Endometrial microvascular endothelial cells (primary cell): ENCODE data around the gene GPX5. TPM values are rescaled to one million over a fixed set of nuclear protein-coding genes. Genes with fewer than 3 reads are reported as not detected.
"Not testable (repeated sequence)": the region's sequence is repeated elsewhere in the genome, so short reads cannot be mapped to it uniquely, and the experiment has no call there.

ENCODE experiments used
- in situ Hi-C: cut with HindIII; loops from 2 replicates; pipeline ENCODE4 v1.10.0; 2017; ENCODE audit warnings: low sequenced_read_pairs, low pct_unique_long_range_greater_than_20kb; ENCODE audit errors: inconsistent ontology term
- total RNA-seq: library from RNA; depleted of rRNA; stranded (reverse); fragments of >200 nt; gene quantifications from one replicate; pipeline ENCODE4 v1.2.3, GENCODE V29; 2015; ENCODE audit errors: inconsistent ontology term

Gene GPX5
- total RNA-seq, 1 donor from 2014 or later, result not detected

GRCh38 chr6:28547003-28547402 is 21.3 kb downstream of the GPX5 start:
- in situ Hi-C loops, result not testable (repeated sequence)

GRCh38 chr6:28551891-28552666 is 26.4 kb downstream of the GPX5 start:
- in situ Hi-C loops, result no loop called here

DNA sequence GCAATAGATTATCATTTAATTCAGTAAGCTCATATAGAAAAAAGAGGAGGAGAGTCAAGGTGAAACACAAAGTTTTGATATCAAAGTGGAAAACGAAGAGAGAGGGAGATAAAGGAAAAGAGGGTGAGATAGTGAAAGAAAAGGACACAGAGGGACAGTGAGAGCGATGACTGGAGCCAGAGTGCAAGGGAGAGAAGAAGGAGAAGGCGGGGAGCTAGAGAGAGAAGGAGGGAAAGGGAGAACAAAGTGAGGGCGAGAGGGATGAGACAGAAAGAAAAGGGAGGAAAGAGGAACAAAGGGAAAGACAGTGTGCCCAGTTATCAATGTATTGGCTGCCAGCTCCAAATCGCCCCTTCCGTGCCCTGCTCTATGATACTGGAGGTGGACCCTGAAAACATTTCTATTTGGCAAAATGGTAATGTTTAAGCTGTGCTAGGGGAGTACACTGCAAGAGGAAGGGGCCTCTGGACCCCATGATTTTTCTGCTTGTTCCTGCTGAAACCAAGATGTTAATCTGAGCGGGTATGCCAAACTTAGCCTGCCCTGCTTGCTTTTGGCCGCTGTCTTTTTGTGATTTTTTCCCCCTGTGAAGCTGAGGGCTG is 27.8 kb downstream of the GPX5 start:
- in situ Hi-C loops, result no loop called here

DNA sequence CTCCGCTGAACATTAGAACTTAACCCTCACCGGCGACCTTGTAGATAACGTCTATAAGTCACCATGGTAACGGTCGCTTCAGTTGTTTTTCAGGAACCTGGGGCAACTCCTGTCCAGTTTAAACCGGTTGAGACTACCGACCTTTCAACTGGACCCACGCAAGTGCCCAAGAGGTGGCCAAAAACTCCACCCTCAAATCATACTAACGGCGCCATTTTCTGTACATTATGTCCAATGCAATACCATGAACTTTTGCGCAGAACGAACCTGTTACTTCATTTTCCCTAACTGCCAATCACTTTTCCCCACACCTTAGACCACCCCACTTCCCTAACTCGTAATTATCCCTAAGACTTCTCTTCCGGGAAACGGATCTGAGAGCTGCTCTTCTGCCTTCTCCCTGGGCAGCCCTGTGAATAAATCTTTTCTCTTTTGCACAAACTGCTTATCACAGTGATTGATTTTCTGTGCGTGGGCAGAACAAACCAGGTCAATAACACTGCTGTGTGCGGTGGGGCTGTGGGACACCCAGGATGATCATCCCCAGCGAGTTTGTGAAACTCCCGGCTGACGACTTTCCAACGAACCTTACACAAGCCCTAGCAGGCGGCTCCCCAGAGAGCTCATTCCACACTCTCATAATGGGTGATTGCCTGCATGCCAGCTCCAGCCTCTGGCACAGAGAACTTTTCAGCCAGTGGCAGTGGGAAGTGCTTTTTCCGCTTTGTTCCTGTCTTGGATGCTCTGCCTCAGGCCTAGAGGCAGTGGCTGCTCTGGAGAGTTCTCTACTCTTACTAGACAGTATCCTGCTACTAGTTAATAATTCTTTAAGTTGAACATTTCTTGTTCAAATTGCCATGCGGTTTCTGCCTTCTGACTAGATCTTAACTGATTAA is 28.6 kb downstream of the GPX5 start:
- in situ Hi-C loops, result no loop called here

- in situ Hi-C loops, result no loop called here
These were observed 29.5 kb downstream of the GPX5 start for GRCh38 chr6:28555136-28555535.

DNA sequence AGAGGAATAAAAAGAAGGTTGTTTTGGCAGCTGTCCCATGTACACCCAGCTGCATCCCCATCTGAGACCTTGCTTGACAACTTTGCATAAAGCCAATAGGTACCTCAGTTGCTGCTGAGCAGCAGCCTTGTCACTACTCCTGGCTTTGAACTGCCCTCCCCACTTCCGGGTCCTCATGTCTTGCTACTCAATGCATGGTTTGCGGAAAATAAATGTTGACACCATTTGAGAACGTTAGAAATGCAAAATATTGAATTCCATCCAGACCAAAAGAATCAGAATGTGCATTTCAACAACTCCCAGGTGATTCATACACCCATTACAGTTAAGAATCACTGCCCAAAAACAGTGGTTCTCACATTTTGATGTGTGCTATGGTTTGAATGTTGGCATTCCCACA is 32.9 kb downstream of the GPX5 start:
- in situ Hi-C loops, result no loop called here

- in situ Hi-C loops, result no loop called here
These were observed 37.9 kb downstream of the GPX5 start for GRCh38 chr6:28563430-28564095.

- in situ Hi-C loops, result no loop called here
These were observed 40.3 kb downstream of the GPX5 start for GRCh38 chr6:28565823-28566526.

DNA sequence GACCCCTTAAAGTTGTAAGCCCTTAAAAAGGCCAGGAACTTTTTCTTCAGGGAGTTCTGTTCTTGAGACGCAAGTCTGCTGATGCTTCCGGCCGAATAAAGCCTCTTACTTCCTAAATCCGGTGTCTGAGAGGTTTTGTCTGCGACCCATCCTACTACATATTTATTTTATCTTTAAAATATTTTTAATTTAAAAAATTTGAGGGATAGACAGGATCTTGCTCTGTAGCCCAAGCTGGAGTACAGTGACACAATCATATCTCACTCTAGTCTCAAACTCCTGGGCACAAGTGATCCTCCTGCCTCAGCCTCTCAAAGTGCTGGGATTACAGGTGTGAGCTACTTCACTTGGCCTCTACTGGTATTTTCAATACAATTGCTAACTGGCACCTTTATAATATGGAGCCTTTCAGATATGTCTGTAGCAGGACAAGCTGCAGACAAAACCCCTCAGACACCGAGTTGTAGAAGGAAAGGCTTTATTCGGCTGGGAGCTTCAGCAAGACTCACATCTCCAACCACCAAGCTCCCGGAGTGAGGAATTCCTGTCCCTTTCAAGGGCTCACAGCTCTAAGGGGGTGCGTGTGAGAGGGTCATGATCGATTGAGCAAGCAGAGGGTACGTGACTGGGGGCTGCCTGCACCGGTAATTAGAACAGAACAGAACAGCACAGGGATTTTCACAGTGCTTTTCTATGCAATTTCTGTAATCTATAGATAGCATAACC is 41.0 kb downstream of the GPX5 start:
- in situ Hi-C loops, result no loop called here

DNA sequence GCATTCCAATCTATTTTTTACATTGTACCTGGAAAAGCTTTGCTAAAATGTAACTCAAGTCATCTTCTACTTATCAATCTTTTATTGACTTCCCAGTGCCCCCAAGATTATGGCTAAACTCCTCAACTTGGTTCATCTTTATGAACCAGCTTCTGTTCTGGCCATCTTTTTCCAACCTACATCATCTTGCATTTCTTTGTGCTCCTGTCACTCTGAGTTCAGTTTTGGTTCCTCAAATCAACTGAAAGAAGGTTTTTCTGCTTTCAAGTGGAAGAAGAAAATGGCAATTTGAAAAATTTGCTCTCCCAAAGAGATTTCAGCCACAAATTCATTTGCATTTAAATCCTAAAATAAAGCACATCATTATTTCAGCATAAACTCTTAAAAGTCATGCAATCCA is 41.8 kb downstream of the GPX5 start:
- in situ Hi-C loops, result no loop called here

DNA sequence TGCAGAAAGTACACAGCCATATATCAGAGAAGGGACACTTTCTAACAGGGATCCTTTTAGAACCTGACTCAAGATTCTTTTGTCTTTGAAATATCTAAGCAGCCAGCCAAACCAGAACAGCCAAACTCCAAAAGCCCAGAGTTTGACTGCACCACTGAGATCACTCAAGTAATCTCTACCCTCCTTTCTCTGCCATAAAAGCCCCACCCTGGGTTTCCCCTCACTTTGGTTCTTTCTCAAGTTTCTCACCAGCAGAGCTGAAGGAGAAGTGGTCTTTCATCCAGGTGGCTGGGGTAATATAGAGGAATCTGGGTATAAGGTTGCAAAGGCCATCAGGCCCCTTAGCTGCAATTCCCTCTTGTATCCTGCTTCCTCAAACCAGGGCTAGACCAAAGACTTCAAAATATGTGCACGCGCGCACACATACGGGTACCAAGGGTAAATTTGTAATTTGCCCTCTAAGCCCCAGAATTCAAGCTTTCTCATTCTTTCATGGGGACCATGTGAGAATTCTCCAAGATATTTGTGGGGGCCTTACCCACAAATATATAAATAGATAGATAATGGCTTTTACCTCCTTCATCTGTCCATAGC is 42.9 kb downstream of the GPX5 start:
- in situ Hi-C loops, result no loop called here

DNA sequence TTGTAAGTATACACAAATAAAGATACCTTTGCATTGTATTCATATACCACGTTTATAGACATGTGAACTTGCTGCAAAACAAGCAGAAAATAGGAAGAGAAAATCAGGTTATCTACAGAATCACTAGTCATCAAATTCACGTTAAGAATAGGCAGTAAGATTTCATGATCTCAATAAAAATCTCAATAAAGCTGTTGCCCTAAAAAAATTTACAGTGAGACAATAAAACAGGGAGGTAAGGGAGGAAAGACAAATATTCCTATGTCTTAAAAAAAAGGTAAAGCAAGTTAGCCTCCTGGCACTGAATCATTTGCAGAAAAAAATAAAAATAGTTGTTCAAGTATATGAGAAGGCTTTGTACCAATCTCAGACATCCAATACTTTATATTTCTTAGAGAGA is 44.1 kb downstream of the GPX5 start:
- in situ Hi-C loops, result no loop called here

DNA sequence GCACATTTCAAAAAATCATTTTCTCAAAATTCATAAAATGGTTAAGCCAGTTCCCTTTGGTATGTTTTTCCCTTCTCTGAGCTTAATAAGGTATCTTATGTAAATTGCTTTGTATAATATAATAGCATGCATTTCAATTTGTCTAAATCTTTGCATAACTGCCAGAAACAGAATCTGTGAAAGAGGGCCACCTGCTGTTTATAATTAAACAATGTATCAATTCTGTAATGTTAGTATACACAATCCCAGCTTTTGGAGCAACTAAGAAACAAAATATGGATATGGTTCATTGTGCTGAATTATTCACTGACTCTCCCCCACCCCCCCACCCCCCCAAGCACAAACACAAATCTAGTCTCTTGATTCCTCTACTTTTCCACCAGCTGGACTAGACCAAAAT is 54.8 kb downstream of the GPX5 start:
- in situ Hi-C loops, result no loop called here

GRCh38 chr6:28583463-28583862 is 57.8 kb downstream of the GPX5 start:
- in situ Hi-C loops, result no loop called here
